Suprapubic skin (tissue), 4 donors: ENCODE results near the gene BCL7B. TPM values are rescaled to one million over a fixed set of nuclear protein-coding genes. Genes with fewer than 3 reads are reported as not detected.
"Not testable (repeated sequence)": the region's sequence is repeated elsewhere in the genome, so short reads cannot be mapped to it uniquely, and the experiment has no call there.

Experiments
- DNase-seq, 2 donors: peaks; one replicate each; pipeline ENCODE4 v3.0.0-alpha.2; 2019; ENCODE audit warnings: low spot score in 2 of 2
- H3K27ac ChIP-seq: fragments of 200-600 bp; sonication (generic); one replicate; pipeline ENCODE4 v1.5.1; 2019
- H3K27me3 ChIP-seq: fragments of 200-600 bp; sonication (generic); one replicate; pipeline ENCODE4 v1.5.1; 2019
- H3K36me3 ChIP-seq: fragments of 200-600 bp; sonication (generic); one replicate; pipeline ENCODE4 v1.5.1; 2019
- H3K4me1 ChIP-seq: fragments of 200-600 bp; sonication (generic); one replicate; pipeline ENCODE4 v1.5.1; 2019
- H3K4me3 ChIP-seq: fragments of 200-600 bp; sonication (generic); one replicate; pipeline ENCODE4 v1.5.1; 2019; ENCODE audit warnings: mild to moderate bottlenecking
- H3K9me3 ChIP-seq: fragments of 200-600 bp; sonication (generic); one replicate; pipeline ENCODE4 v1.5.1; 2019
- CTCF ChIP-seq, 2 donors: fragments of 200-600 bp in 1 of 2; fragments of 450-650 bp in 1 of 2; sonication (generic) in 1 of 2; IDR thresholded peaks; one replicate each; pipeline ENCODE4 v1.5.1; 2016 to 2019; ENCODE audit warnings: antibody characterized with exemption in 2 of 2, mild to moderate bottlenecking in 1 of 2, moderate library complexity in 1 of 2
- EP300 ChIP-seq: sonication (generic); formaldehyde crosslinking; IDR thresholded peaks from one replicate; pipeline ENCODE4 v1.6.1; 2017; ENCODE audit warnings: antibody characterized with exemption
- POLR2A ChIP-seq, 2 donors: fragments of 450-650 bp; IDR thresholded peaks; one replicate each; pipeline ENCODE4 v1.6.1; 2017; ENCODE audit warnings: antibody characterized with exemption in 2 of 2, mild to moderate bottlenecking in 2 of 2, moderate library complexity in 2 of 2
- POLR2AphosphoS5 ChIP-seq, 3 donors: sonication (generic); formaldehyde crosslinking; IDR thresholded peaks; one replicate each; pipeline ENCODE4 v1.6.1; 2017; ENCODE audit warnings: antibody characterized with exemption in 3 of 3
- WGBS: methylation state at CpG from one replicate; pipeline ENCODE4 v1.1.5; 2018; 5-methylcytosine and 5-hydroxymethylcytosine counted together
- total RNA-seq, 4 donors: library from RNA; depleted of rRNA; stranded (reverse); fragments of >200 nt; gene quantifications; one replicate each; pipeline ENCODE4 v1.1.0, GENCODE V29; 2016

The BCL7B gene
- total RNA-seq, 4 donors from 2014 or later = 33.4 to 55.4 (median 46.1) TPM

DNA sequence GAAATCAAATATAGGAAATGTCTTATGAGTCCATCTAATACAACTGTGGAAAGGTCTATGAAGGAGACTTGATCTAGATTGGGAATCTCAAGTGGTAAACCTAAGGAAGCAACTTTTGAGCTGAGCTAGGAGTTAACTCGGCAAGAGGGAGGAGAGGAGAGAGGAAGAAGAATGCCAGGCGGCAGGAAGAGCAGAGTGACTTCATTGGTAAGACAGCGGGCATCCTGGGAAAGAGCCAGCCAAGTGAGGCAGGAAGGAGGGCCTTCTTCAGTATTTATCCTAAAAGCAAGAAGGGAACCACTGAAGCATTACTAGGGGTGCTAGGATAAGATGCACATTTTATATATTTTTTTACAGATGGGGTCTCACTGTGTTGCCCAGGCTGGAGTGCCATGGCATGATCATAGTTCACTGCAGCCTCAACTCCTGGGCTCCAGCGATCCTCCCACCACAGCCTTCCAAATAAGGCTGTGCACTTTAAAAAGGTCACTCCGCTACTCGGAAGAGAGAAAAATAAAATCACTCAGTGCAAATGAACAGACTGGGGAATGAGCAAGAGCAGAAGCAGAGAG is 2.0 kb downstream of the BCL7B start:
- TF ChIP-seq EP300 (no peak), POLR2AphosphoS5 (IDR thresholded peaks at IDR 0.05) (no peak), POLR2A (IDR thresholded peaks at IDR 0.05) (no peak), CTCF (IDR thresholded peaks at IDR 0.05) (no peak)
- H3K27me3 ChIP-seq = no peaks in the 10 kb centered on the region
- H3K4me1 ChIP-seq = peaks cover 25% of the 10 kb centered on the region
- H3K27ac ChIP-seq = no peak overlapping the region
- H3K9me3 ChIP-seq = no peaks in the 10 kb centered on the region
- WGBS = 34% methylated on average over 6 of the region's 6 CpGs
- DNase-seq = no peak
- H3K4me3 ChIP-seq = peak overlapping the region; percentile 86
- H3K36me3 ChIP-seq = peaks cover 32% of the 10 kb centered on the region

- H3K27ac ChIP-seq, H3K9me3 ChIP-seq, H3K4me1 ChIP-seq, H3K4me3 ChIP-seq, DNase-seq, H3K27me3 ChIP-seq: not testable (repeated sequence)
- peaks cover 38% of the 10 kb centered on the region for H3K36me3 ChIP-seq
- 89% methylated on average over 5 of the region's 5 CpGs for WGBS
Measured at GRCh38 chr7:73550093-73550492, 7.4 kb downstream of the BCL7B start.

GRCh38 chr7:73549176-73549575 is 8.3 kb downstream of the BCL7B start:
- Histone ChIP-seq H3K4me1 (no peaks in the 10 kb centered on the region), H3K4me3 (no peak overlapping the region), H3K27ac (no peak overlapping the region), H3K9me3 (no peaks in the 10 kb centered on the region), H3K36me3 (peaks cover 37% of the 10 kb centered on the region), H3K27me3 (no peaks in the 10 kb centered on the region)
- DNase-seq = no peak
- 89% methylated on average over 4 of the region's 4 CpGs for WGBS
- TF ChIP-seq EP300 (no peak), POLR2AphosphoS5 (IDR thresholded peaks at IDR 0.05) (no peak), CTCF (IDR thresholded peaks at IDR 0.05) (no peak), POLR2A (IDR thresholded peaks at IDR 0.05) (no peak)

GRCh38 chr7:73547841-73548240 is 9.6 kb downstream of the BCL7B start:
- Histone ChIP-seq H3K27ac (no peak overlapping the region), H3K36me3 (peaks cover 37% of the 10 kb centered on the region), H3K9me3 (no peaks in the 10 kb centered on the region), H3K4me1 (no peaks in the 10 kb centered on the region), H3K27me3 (no peaks in the 10 kb centered on the region), H3K4me3 (no peak overlapping the region)
- WGBS = 73% methylated on average over 9 of the region's 9 CpGs
- TF ChIP-seq POLR2A (IDR thresholded peaks at IDR 0.05) (no peak), CTCF (IDR thresholded peaks at IDR 0.05) (no peak), EP300 (no peak), POLR2AphosphoS5 (IDR thresholded peaks at IDR 0.05) (no peak)
- no peak for DNase-seq

DNA sequence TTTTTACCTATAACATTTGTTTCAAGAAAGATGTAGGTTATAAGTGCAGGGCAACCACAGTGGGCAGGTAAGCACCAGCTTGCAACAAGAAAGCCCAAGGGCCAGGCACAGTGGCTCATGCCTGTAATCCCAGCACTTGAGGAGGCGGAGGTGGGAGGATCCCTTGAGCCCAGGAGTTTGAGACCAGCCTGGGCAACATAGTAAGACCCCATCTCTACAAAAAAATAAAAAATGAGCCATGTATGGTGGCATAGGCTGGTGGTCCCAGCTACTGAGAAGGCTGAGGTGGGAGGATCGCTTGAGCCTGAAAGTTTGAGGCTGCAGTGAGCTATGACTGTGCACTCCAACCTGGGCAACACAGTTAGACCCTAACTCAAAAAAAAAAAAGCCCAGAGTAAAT is 12.8 kb downstream of the BCL7B start:
- Histone ChIP-seq H3K36me3 (peaks cover 45% of the 10 kb centered on the region), H3K27ac (no peak overlapping the region), H3K4me3 (no peak overlapping the region), H3K4me1 (no peaks in the 10 kb centered on the region), H3K9me3 (no peaks in the 10 kb centered on the region), H3K27me3 (no peaks in the 10 kb centered on the region)
- TF ChIP-seq POLR2A (IDR thresholded peaks at IDR 0.05) (no peak), EP300 (no peak), CTCF (IDR thresholded peaks at IDR 0.05) (no peak)
- WGBS = 100% methylated on average over 2 of the region's 2 CpGs
- no peak for DNase-seq

DNA sequence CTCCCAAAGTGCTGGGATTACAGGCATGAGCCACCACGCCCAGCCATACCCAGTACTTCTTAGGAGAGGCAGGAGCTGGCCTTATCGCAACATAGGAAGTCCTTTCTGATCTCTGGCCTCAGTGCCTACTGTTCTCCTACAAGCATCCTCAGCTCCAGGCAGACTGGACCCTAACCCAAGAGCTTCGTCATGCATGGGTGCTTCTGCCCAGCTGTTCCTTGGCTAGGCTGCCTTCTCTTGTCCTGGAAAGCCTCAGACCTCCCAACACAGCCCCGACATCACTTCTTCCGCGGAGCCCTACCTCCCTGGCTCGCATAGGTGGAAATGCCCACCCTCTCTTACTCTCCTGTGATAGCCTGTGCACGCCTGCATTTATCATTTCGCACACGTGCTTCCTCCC is 15.8 kb downstream of the BCL7B start:
- no peak for DNase-seq
- H3K4me1 ChIP-seq = no peaks in the 10 kb centered on the region
- no peak for TF ChIP-seq EP300
- no peak for TF ChIP-seq POLR2AphosphoS5 (IDR thresholded peaks at IDR 0.05)
- no peak for TF ChIP-seq CTCF (IDR thresholded peaks at IDR 0.05)
- TF ChIP-seq POLR2A (IDR thresholded peaks at IDR 0.05) = no peak
- H3K27ac ChIP-seq = no peak overlapping the region
- peaks cover 69% of the 10 kb centered on the region for H3K36me3 ChIP-seq
- H3K9me3 ChIP-seq = no peaks in the 10 kb centered on the region
- WGBS = 87% methylated on average over 9 of the region's 10 CpGs
- no peak overlapping the region for H3K4me3 ChIP-seq
- H3K27me3 ChIP-seq = no peaks in the 10 kb centered on the region
